HepG2 (cell line): ENCODE data around the gene SLC9A5. TPM values are rescaled to one million over a fixed set of nuclear protein-coding genes. Genes with fewer than 3 reads are reported as not detected.

Experiments
- ATAC-seq: fragments of 200-7000 bp; cut with Tn5 transposase; 3 replicates; pipeline ENCODE4 v1.9.1; 2020; ENCODE audit warnings: mild to moderate bottlenecking, moderate library complexity
- BruUV-seq: library from RNA; stranded (reverse); fragments of 400-500 nt; replicated peaks from 2 replicates; lab custom pipeline; 2021; lab: Mats Ljungman, UMichigan
- CTCF ChIA-PET: fragments of 300-600 bp; formaldehyde crosslinking; extraction: SDS; loops from one replicate; lab custom pipeline; 2021; ENCODE audit warnings: low total read pairs, inconsistent platforms, low intra/inter-chr PET ratio; lab: Yijun Ruan, JAX
- POLR2A ChIA-PET: fragments of 350-600 bp; sonication (Branson Sonifier 250); formaldehyde crosslinking; loops from one replicate; lab custom pipeline; 2020; ENCODE audit warnings: antibody characterized with exemption, inconsistent platforms; lab: Yijun Ruan, JAX
- DNase-seq: peaks from one replicate; pipeline ENCODE4 v3.0.0-alpha.2; 2015; ENCODE audit warnings: low spot score
- FAIRE-seq: peaks from 3 replicates; lab custom pipeline; 2011; peaks lifted over from hg19 to GRCh38; lab: Jason Lieb, UNC
- H2AFZ ChIP-seq: one replicate; pipeline ENCODE4 v1.6.1; 2011; ENCODE audit warnings: low read length, inconsistent platforms
- H3K27ac ChIP-seq: fragments of 300-600 bp; 3 replicates; pipeline ENCODE4 v1.8.0; 2011; ENCODE audit warnings: mixed run types, mild to moderate bottlenecking, mixed read lengths, low read length, inconsistent platforms; ENCODE audit not compliant: insufficient read depth; ENCODE audit errors: extremely low read length
- H3K27me3 ChIP-seq, 2 experiments: fragments of 200-600 bp in 1 of 2; 2 replicates in 1 of 2; 3 replicates in 1 of 2; pipeline versions ENCODE4 v1.6.0 to v1.8.0; 2011; ENCODE audit warnings: low read length in 2 of 2, mild to moderate bottlenecking in 2 of 2, moderate library complexity in 2 of 2, inconsistent platforms in 1 of 2; ENCODE audit not compliant: insufficient read depth in 2 of 2, control insufficient read depth in 1 of 2
- H3K36me3 ChIP-seq, 2 experiments: fragments of 200-600 bp in 1 of 2; replicated peaks in 1 of 2; 2 replicates in 1 of 2; 3 replicates in 1 of 2; pipeline versions ENCODE4 v1.5.1 to v1.8.0; 2011; ENCODE audit warnings: low read length in 2 of 2, inconsistent platforms in 1 of 2; ENCODE audit not compliant: insufficient read depth in 2 of 2, control insufficient read depth in 1 of 2
- H3K4me1 ChIP-seq: 2 replicates; pipeline ENCODE4 v1.5.1; 2012; ENCODE audit warnings: low read length, inconsistent platforms; ENCODE audit not compliant: insufficient read depth
- H3K4me2 ChIP-seq: 2 replicates; pipeline ENCODE4 v1.6.0; 2011; ENCODE audit warnings: low read depth, low read length, inconsistent platforms
- H3K4me3 ChIP-seq, 3 experiments: fragments of 200-600 bp in 1 of 3; sonication (generic), shearing (Covaris generic) in 1 of 3; replicated peaks in 1 of 3; 2 replicates each; pipeline ENCODE4 v1.5.1; 2011 to 2016; ENCODE audit warnings: low read length in 3 of 3, inconsistent platforms in 2 of 3, low read depth in 2 of 3, mild to moderate bottlenecking in 2 of 3, control low read depth in 1 of 3, mixed read lengths in 1 of 3; ENCODE audit not compliant: insufficient read depth in 1 of 3
- H3K79me2 ChIP-seq: one replicate; pipeline ENCODE4 v1.6.1; 2011; ENCODE audit warnings: low read length, inconsistent platforms; ENCODE audit not compliant: insufficient read depth
- H3K9ac ChIP-seq: 2 replicates; pipeline ENCODE4 v1.6.0; 2011; ENCODE audit warnings: mild to moderate bottlenecking, low read depth, low read length, inconsistent platforms; ENCODE audit not compliant: insufficient read depth
- H3K9me3 ChIP-seq: 2 replicates; pipeline ENCODE4 v1.5.1; 2012; ENCODE audit warnings: mild to moderate bottlenecking, low read length
- H4K20me1 ChIP-seq: 2 replicates; pipeline ENCODE4 v1.6.0; 2011; ENCODE audit warnings: inconsistent platforms, mild to moderate bottlenecking, low read length, moderate library complexity; ENCODE audit not compliant: insufficient read depth
- ARNT ChIP-seq: fragments of 450-650 bp; IDR thresholded peaks from 2 replicates; pipeline ENCODE4 v1.6.1; 2017
- BORCS8-MEF2B ChIP-seq: sonication (generic); formaldehyde crosslinking; IDR thresholded peaks from 2 replicates; pipeline ENCODE4 v1.8.0; 2022; ENCODE audit warnings: mild to moderate bottlenecking, missing genetic modification reagents
- CAMTA2 ChIP-seq: sonication (generic); formaldehyde crosslinking; IDR thresholded peaks from 2 replicates; pipeline ENCODE4 v1.4.0; 2020; ENCODE audit warnings: mild to moderate bottlenecking, missing genetic modification reagents, borderline replicate concordance
- DMAP1 ChIP-seq: IDR thresholded peaks from 2 replicates; pipeline ENCODE4 v1.6.1; 2016
- ETV5 ChIP-seq: IDR thresholded peaks from 2 replicates; pipeline ENCODE4 v1.6.1; 2018; ENCODE audit warnings: missing biosample characterization, missing genetic modification reagents, inconsistent platforms, borderline replicate concordance
- HOXA3 ChIP-seq: sonication (generic); formaldehyde crosslinking; IDR thresholded peaks from 2 replicates; pipeline ENCODE4 v1.5.0; 2020; ENCODE audit warnings: missing genetic modification reagents
- SATB2 ChIP-seq: sonication (generic); formaldehyde crosslinking; IDR thresholded peaks from 2 replicates; pipeline ENCODE4 v1.5.0; 2020; ENCODE audit warnings: missing genetic modification reagents
- TBX2 ChIP-seq: sonication (generic); formaldehyde crosslinking; IDR thresholded peaks from 2 replicates; pipeline ENCODE4 v1.5.0; 2020; ENCODE audit warnings: missing genetic modification reagents, mild to moderate bottlenecking, borderline replicate concordance
- TEAD2 ChIP-seq: sonication (generic); formaldehyde crosslinking; IDR thresholded peaks from 2 replicates; pipeline ENCODE4 v1.9.0; 2021; ENCODE audit warnings: missing genetic modification reagents
- ZEB1 ChIP-seq: IDR thresholded peaks from 2 replicates; pipeline ENCODE4 v1.6.1; 2012; ENCODE audit warnings: mild to moderate bottlenecking, low read depth, inconsistent platforms; ENCODE audit not compliant: insufficient replicate concordance
- ZMYM3 ChIP-seq: sonication (generic); formaldehyde crosslinking; IDR thresholded peaks from 2 replicates; pipeline ENCODE4 v1.5.1; 2020; ENCODE audit warnings: mild to moderate bottlenecking, missing genetic modification reagents
- ZNF138 ChIP-seq: sonication (generic); formaldehyde crosslinking; IDR thresholded peaks from 2 replicates; pipeline ENCODE4 v1.5.0; 2020; ENCODE audit warnings: mild to moderate bottlenecking, low read depth, missing genetic modification reagents
- ZNF33A ChIP-seq: sonication (generic); formaldehyde crosslinking; IDR thresholded peaks from 2 replicates; pipeline ENCODE4 v1.5.1; 2020; ENCODE audit warnings: missing genetic modification reagents, mild to moderate bottlenecking, moderate library complexity, borderline replicate concordance
- ZNF510 ChIP-seq: sonication (generic); formaldehyde crosslinking; IDR thresholded peaks from 2 replicates; pipeline ENCODE4 v1.4.0; 2020; ENCODE audit warnings: low read depth, mild to moderate bottlenecking, missing genetic modification reagents
- ZNF552 ChIP-seq: sonication (generic); formaldehyde crosslinking; IDR thresholded peaks from 2 replicates; pipeline ENCODE4 v1.9.0; 2022; ENCODE audit warnings: missing genetic modification reagents, mild to moderate bottlenecking, borderline replicate concordance
- WGBS: methylation state at CpG from one replicate; pipeline ENCODE4 v1.1.6; 2017; ENCODE audit warnings: low lambda C conversion rate; 5-methylcytosine and 5-hydroxymethylcytosine counted together
- in situ Hi-C: cut with HindIII; loops from 2 replicates; pipeline ENCODE4 v1.10.0; 2017; ENCODE audit warnings: low pct_unique_long_range_greater_than_20kb; ENCODE audit not compliant: extremely low pct_ligation_motif_present
- intact Hi-C: fragments of 100-400 bp; cut with micrococcal nuclease; formaldehyde crosslinking; loops from one replicate; pipeline ENCODE4 v1.10.0; 2022; ENCODE audit not compliant: unreplicated experiment
- polyA plus RNA-seq, 8 experiments: library from polyadenylated mRNA; depleted of rRNA in 3 of 8; stranded (reverse) in 7 of 8; unstranded in 1 of 8; fragments of >200 nt; fragmentation: Illumina TruSeq in 4 of 8; extraction: Trizol in 4 of 8; gene quantifications; 2 replicates each; pipeline versions ENCODE4 v1.2.1 to v1.2.3, GENCODE V29; 2011 to 2016; ENCODE audit warnings: low read depth in 4 of 8, missing spikeins in 1 of 8, mixed read lengths in 1 of 8; ENCODE audit not compliant: insufficient read depth in 1 of 8
- total RNA-seq, 5 experiments: library from RNA; depleted of rRNA; stranded (reverse); fragments of >200 nt; fragmentation: Illumina TruSeq; extraction: Trizol; gene quantifications; 2 replicates each; pipeline ENCODE4 v1.2.3, GENCODE V29; 2016; ENCODE audit warnings: low read depth in 1 of 5
- TF ChIP-seq, protein P1 (sequence below): sonication (generic); formaldehyde crosslinking; IDR thresholded peaks from 2 replicates; pipeline ENCODE4 v1.4.0; 2020; ENCODE audit warnings: missing genetic modification reagents
- TF ChIP-seq, protein P2 (sequence below): sonication (generic); formaldehyde crosslinking; IDR thresholded peaks from 2 replicates; pipeline ENCODE4 v1.4.0; 2020; ENCODE audit warnings: missing genetic modification reagents

SLC9A5 gene
- total and polyA plus RNA-seq, 2 of the 13 experiments (the other 11 are each of a cell fraction or from before 2014, with no cell fraction given) = 0.58 to 1.4 TPM

DNA sequence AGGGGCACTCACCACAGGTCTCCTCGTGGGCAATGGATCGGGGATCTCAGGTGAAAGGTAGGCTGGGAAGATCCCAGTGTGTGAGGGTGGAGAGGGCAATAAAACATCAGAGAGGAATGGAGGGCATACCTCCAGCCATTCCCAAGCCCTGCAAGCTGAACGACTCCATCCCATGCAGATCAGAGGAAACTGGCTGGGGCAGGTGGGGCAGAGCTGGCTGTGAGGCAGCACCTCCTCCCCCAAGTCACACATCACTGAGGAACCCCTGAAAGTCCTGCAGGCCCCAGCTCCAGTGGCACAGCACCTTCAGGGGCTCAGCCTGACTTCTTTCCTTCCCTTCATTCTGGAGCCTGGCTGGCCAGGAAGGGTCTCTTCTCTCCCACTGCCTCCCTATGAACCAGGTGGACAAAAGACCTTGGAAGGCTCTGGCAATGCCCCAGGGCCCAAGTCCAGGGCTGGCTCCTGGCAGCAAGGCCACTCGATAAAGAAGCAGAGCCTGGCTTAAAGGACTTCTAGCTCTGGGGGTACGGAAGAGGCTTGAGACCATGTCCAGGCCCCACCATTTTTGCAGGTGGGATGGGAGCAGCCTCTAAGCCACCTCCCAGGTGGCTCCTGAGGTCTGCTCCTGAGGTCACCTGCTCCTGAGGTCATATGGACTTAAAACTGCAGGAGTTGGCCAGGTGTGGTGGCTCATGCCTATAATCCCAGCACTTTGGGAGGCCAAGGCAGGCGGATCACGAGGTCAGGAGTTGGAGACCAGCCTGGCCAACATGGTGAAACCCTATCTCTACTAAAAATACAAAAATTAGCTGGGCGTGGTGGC, 35.4 kb upstream of the SLC9A5 start:
- ATAC-seq (no peak), DNase-seq (no peak), FAIRE-seq (no peak)
- Histone ChIP-seq H4K20me1 (no peaks in the 10 kb centered on the region), H3K27me3 (peaks cover 0 to 2% of the 10 kb centered on the region in 2 experiments; a peak in 1 of 5 replicates), H3K36me3 (no peaks in the 10 kb centered on the region), H3K79me2 (no peaks in the 10 kb centered on the region), H3K4me1 (peaks cover 41% of the 10 kb centered on the region), H3K4me2 (no peak overlapping the region), H3K4me3 (no peak overlapping the region), H3K9me3 (no peaks in the 10 kb centered on the region), H3K9ac (no peak overlapping the region), H2AFZ (no peak overlapping the region), H3K27ac (no peak overlapping the region)
- CTCF ChIA-PET = no interaction called here
- no TSS peak for BruUV-seq
- 51% methylated on average over 8 of the region's 8 CpGs for WGBS
- in situ Hi-C loops (no loop called here), intact Hi-C loops (no loop called here)
- POLR2A ChIA-PET = interaction anchor here (0.8 to 1.4 kb wide), 3 partner anchors 11 to 33 kb away, joined by 3 to 6 read pairs (median 3); partner anchors contain the start of gene FHOD1
- TF ChIP-seq HOXA3 (peak; percentile 8; the same call in 1 of the 2 replicates), ETV5 (CRISPR knock-in tag) (no peak), BORCS8-MEF2B (peak; percentile 49; the same call in 1 of the 2 replicates), CAMTA2 (CRISPR knock-in tag) (0 out of 2 replicates have a peak, but pooled peaks have one; percentile 47), ZEB1 (no peak), TBX2 (CRISPR knock-in tag) (0 out of 2 replicates have a peak, but pooled peaks have one; percentile 17), ZNF510 (CRISPR knock-in tag) (no peak), TEAD2 (CRISPR knock-in tag) (no peak), SATB2 (CRISPR knock-in tag) (no peak), ZNF552 (CRISPR knock-in tag) (no peak), ARNT (no peak), ZNF33A (CRISPR knock-in tag) (no peak), ZMYM3 (CRISPR knock-in tag) (no peak), DMAP1 (CRISPR knock-in tag) (no peak), ZNF138 (CRISPR knock-in tag) (no peak)
- TF ChIP-seq, protein P1, sequence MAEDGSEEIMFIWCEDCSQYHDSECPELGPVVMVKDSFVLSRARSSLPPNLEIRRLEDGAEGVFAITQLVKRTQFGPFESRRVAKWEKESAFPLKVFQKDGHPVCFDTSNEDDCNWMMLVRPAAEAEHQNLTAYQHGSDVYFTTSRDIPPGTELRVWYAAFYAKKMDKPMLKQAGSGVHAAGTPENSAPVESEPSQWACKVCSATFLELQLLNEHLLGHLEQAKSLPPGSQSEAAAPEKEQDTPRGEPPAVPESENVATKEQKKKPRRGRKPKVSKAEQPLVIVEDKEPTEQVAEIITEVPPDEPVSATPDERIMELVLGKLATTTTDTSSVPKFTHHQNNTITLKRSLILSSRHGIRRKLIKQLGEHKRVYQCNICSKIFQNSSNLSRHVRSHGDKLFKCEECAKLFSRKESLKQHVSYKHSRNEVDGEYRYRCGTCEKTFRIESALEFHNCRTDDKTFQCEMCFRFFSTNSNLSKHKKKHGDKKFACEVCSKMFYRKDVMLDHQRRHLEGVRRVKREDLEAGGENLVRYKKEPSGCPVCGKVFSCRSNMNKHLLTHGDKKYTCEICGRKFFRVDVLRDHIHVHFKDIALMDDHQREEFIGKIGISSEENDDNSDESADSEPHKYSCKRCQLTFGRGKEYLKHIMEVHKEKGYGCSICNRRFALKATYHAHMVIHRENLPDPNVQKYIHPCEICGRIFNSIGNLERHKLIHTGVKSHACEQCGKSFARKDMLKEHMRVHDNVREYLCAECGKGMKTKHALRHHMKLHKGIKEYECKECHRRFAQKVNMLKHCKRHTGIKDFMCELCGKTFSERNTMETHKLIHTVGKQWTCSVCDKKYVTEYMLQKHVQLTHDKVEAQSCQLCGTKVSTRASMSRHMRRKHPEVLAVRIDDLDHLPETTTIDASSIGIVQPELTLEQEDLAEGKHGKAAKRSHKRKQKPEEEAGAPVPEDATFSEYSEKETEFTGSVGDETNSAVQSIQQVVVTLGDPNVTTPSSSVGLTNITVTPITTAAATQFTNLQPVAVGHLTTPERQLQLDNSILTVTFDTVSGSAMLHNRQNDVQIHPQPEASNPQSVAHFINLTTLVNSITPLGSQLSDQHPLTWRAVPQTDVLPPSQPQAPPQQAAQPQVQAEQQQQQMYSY (CRISPR knock-in tag) = no peak
- TF ChIP-seq, protein P2, sequence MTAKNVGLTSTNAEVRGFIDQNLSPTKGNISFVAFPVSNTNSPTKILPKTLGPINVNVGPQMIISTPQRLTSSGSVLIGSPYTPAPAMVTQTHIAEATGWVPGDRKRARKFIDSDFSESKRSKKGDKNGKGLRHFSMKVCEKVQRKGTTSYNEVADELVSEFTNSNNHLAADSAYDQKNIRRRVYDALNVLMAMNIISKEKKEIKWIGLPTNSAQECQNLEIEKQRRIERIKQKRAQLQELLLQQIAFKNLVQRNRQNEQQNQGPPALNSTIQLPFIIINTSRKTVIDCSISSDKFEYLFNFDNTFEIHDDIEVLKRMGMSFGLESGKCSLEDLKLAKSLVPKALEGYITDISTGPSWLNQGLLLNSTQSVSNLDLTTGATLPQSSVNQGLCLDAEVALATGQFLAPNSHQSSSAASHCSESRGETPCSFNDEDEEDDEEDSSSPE (CRISPR knock-in tag) = no peak
